Activated T-cell treated with anti-CD3 and anti-CD28 coated beads for 24 hours (primary cell): ENCODE results near the gene MARCHF9.

Experiments
- DNase-seq: peaks from one replicate; pipeline ENCODE4 v3.0.0-alpha.2; 2020; ENCODE audit warnings: low read depth

Gene MARCHF9

GRCh38 chr12:57724003-57724935 lies 30.6 kb upstream of the MARCHF9 start:
- no peak for DNase-seq

GRCh38 chr12:57724936-57725740 lies 29.8 kb upstream of the MARCHF9 start:
- no peak for DNase-seq

- no peak for DNase-seq
These were observed 29.1 kb upstream of the MARCHF9 start for GRCh38 chr12:57725851-57726150.

- no peak for DNase-seq
These were observed 28.6 kb upstream of the MARCHF9 start for GRCh38 chr12:57726151-57726883.

- no peak for DNase-seq
These were observed 27.8 kb upstream of the MARCHF9 start for GRCh38 chr12:57726884-57727757.

- no peak for DNase-seq
These were observed 27.0 kb upstream of the MARCHF9 start for GRCh38 chr12:57727758-57728395.

GRCh38 chr12:57729321-57729844 lies 25.5 kb upstream of the MARCHF9 start:
- no peak for DNase-seq

- no peak for DNase-seq
These were observed 24.4 kb upstream of the MARCHF9 start for GRCh38 chr12:57730336-57731067.

- no peak for DNase-seq
These were observed 23.4 kb upstream of the MARCHF9 start for GRCh38 chr12:57731411-57732080.

- no peak for DNase-seq
These were observed 22.6 kb upstream of the MARCHF9 start for GRCh38 chr12:57732270-57732669.

GRCh38 chr12:57732726-57733593 lies 21.9 kb upstream of the MARCHF9 start:
- no peak for DNase-seq

- no peak for DNase-seq
These were observed 21.0 kb upstream of the MARCHF9 start for GRCh38 chr12:57733928-57734327.

GRCh38 chr12:57734591-57734990 lies 20.3 kb upstream of the MARCHF9 start:
- no peak for DNase-seq

GRCh38 chr12:57735198-57735855 lies 19.6 kb upstream of the MARCHF9 start:
- DNase-seq, result no peak

- DNase-seq, result no peak
These were observed 18.8 kb upstream of the MARCHF9 start for GRCh38 chr12:57735952-57736740.

GRCh38 chr12:57736741-57737466 lies 18.0 kb upstream of the MARCHF9 start:
- no peak for DNase-seq
